WERI-Rb-1 (cell line): ENCODE measurements around the gene CASP2.

Experiments used
- DNase-seq: peaks from one replicate; pipeline ENCODE4 v3.0.0-alpha.2; 2020
- H3K27ac ChIP-seq: fragments of 250-450 bp; sonication (Bioruptor Pico); 2 replicates; pipeline ENCODE4 v1.5.1; 2020; ENCODE audit warnings: mild to moderate bottlenecking, moderate library complexity
- H3K27me3 ChIP-seq: fragments of 250-450 bp; sonication (Bioruptor Pico); 2 replicates; pipeline ENCODE4 v1.5.1; 2021; ENCODE audit warnings: mild to moderate bottlenecking, low read depth, moderate library complexity; ENCODE audit not compliant: insufficient read depth, severe bottlenecking
- H3K36me3 ChIP-seq: fragments of 250-450 bp; sonication (Bioruptor Pico); 2 replicates; pipeline ENCODE4 v1.5.1; 2020; ENCODE audit warnings: mild to moderate bottlenecking, moderate library complexity
- H3K4me3 ChIP-seq: 2 replicates; pipeline ENCODE4 v1.5.1; 2011; ENCODE audit warnings: low read depth, mild to moderate bottlenecking, control low read depth, low read length
- H3K9me3 ChIP-seq: fragments of 250-450 bp; sonication (Bioruptor Pico); 2 replicates; pipeline ENCODE4 v1.5.1; 2021; ENCODE audit warnings: mild to moderate bottlenecking, moderate library complexity; ENCODE audit not compliant: severe bottlenecking
- CTCF ChIP-seq: IDR thresholded peaks from 2 replicates; pipeline ENCODE4 v1.5.1; 2011; ENCODE audit warnings: low read depth, mild to moderate bottlenecking, control low read depth, inconsistent platforms, low read length

Gene CASP2

GRCh38 chr7:143300959-143301935 lies 13.1 kb downstream of the CASP2 start:
- peaks cover 93% of the 10 kb centered on the region for H3K36me3 ChIP-seq
- H3K27ac ChIP-seq = no peak overlapping the region
- no peak overlapping the region for H3K4me3 ChIP-seq
- no peak for DNase-seq
- no peaks in the 10 kb centered on the region for H3K27me3 ChIP-seq
- TF ChIP-seq CTCF = no peak
- no peaks in the 10 kb centered on the region for H3K9me3 ChIP-seq

GRCh38 chr7:143303733-143304132 lies 15.6 kb downstream of the CASP2 start:
- no peak overlapping the region for H3K4me3 ChIP-seq
- no peak for DNase-seq
- H3K36me3 ChIP-seq = peaks cover 91% of the 10 kb centered on the region
- H3K27me3 ChIP-seq = no peaks in the 10 kb centered on the region
- no peak overlapping the region for H3K27ac ChIP-seq
- TF ChIP-seq CTCF = no peak
- no peaks in the 10 kb centered on the region for H3K9me3 ChIP-seq

- Histone ChIP-seq H3K27ac (no peak overlapping the region), H3K36me3 (peaks cover 85% of the 10 kb centered on the region), H3K9me3 (no peaks in the 10 kb centered on the region), H3K27me3 (no peaks in the 10 kb centered on the region), H3K4me3 (no peak overlapping the region)
- no peak for DNase-seq
- TF ChIP-seq CTCF = no peak
Observed at GRCh38 chr7:143304938-143305337, 16.8 kb downstream of the CASP2 start.

GRCh38 chr7:143305423-143306070 lies 17.4 kb downstream of the CASP2 start:
- no peak overlapping the region for H3K4me3 ChIP-seq
- TF ChIP-seq CTCF = peak; percentile 89
- DNase-seq = peak; percentile 71
- no peaks in the 10 kb centered on the region for H3K27me3 ChIP-seq
- no peaks in the 10 kb centered on the region for H3K9me3 ChIP-seq
- no peak overlapping the region for H3K27ac ChIP-seq
- H3K36me3 ChIP-seq = peaks cover 80% of the 10 kb centered on the region

GRCh38 chr7:143308632-143309031 lies 20.5 kb downstream of the CASP2 start:
- DNase-seq = no peak
- peaks cover 55% of the 10 kb centered on the region for H3K36me3 ChIP-seq

More at GRCh38 chr7:143308632-143309031, 20.5 kb downstream of the CASP2 start:
- H3K27me3 ChIP-seq = no peaks in the 10 kb centered on the region
- H3K4me3 ChIP-seq = no peak overlapping the region
- no peak overlapping the region for H3K27ac ChIP-seq
- H3K9me3 ChIP-seq = no peaks in the 10 kb centered on the region
- no peak for TF ChIP-seq CTCF
